K562 (cell line): ENCODE measurements around the gene DOK3. TPM values are rescaled to one million over a fixed set of nuclear protein-coding genes. Genes with fewer than 3 reads are reported as not detected.

Experiments
- LCOR ChIP-seq: sonication (generic); formaldehyde crosslinking; IDR thresholded peaks from 2 replicates; pipeline ENCODE4 v1.8.0; 2022; ENCODE audit warnings: mild to moderate bottlenecking, missing genetic modification reagents
- MYNN ChIP-seq, 2 experiments: sonication (generic); formaldehyde crosslinking in 1 of 2; IDR thresholded peaks; 2 replicates each; pipeline versions ENCODE4 v1.5.0 to v1.6.1; 2016 to 2020; ENCODE audit warnings: antibody characterized with exemption in 1 of 2, missing genetic modification reagents in 1 of 2
- NFRKB ChIP-seq: fragments of 450-650 bp; IDR thresholded peaks from 2 replicates; pipeline ENCODE4 v1.6.1; 2016; ENCODE audit warnings: low read depth
- POLR2A ChIP-seq: fragments of 450-650 bp; conservative IDR thresholded peaks from 2 replicates; pipeline ENCODE4 v1.6.1; 2016
- POLR2B ChIP-seq: fragments of 450-650 bp; IDR thresholded peaks from 2 replicates; pipeline ENCODE4 v1.6.1; 2018; ENCODE audit warnings: low read depth; ENCODE audit not compliant: partially characterized antibody
- RBFOX2 ChIP-seq: fragments of 200-400 bp; formaldehyde crosslinking; IDR thresholded peaks from 2 replicates; pipeline ENCODE4 v1.6.1; 2017; ENCODE audit warnings: low read depth, mild to moderate bottlenecking, low read length, moderate library complexity
- SMAD2 ChIP-seq: fragments of 150-350 bp; IDR thresholded peaks from 2 replicates; pipeline ENCODE4 v1.6.1; 2014; ENCODE audit warnings: low read depth, mild to moderate bottlenecking, low read length
- SUPT5H ChIP-seq: fragments of 450-650 bp; IDR thresholded peaks from 2 replicates; pipeline ENCODE4 v1.6.1; 2016
- ZNF77 ChIP-seq: fragments of 250-450 bp; sonication (Bioruptor Pico); IDR thresholded peaks from 2 replicates; pipeline ENCODE4 v1.5.0; 2020
- polyA plus RNA-seq, 8 experiments: library from polyadenylated mRNA; depleted of rRNA in 4 of 8; stranded (reverse) in 5 of 8; unstranded in 3 of 8; fragments of >200 nt; fragmentation: Nextera tagmentation in 2 of 8; fragmentation: Illumina TruSeq in 1 of 8; extraction: Ambion mirVana in 2 of 8; extraction: Trizol in 1 of 8; gene quantifications; 2 replicates each; pipeline versions ENCODE4 v1.2.1 to v1.2.3, GENCODE V29; 2011 to 2014; ENCODE audit warnings: inconsistent platforms in 1 of 8, missing spikeins in 1 of 8
- total RNA-seq, 7 experiments: library from RNA; depleted of rRNA in 6 of 7; stranded (reverse); fragments of >200 nt in 6 of 7; fragmentation: Illumina TruSeq in 2 of 7; extraction: Trizol in 2 of 7; gene quantifications; 2 replicates each; pipeline versions ENCODE4 v1.2.1 to v1.2.3, GENCODE V29; 2011 to 2021; ENCODE audit warnings: low replicate concordance in 1 of 7
- TF ChIP-seq, protein P1 (sequence below): fragments of 450-650 bp; IDR thresholded peaks from 2 replicates; pipeline ENCODE4 v1.7.1; 2018; ENCODE audit warnings: mild to moderate bottlenecking, low read depth; ENCODE audit not compliant: partially characterized antibody

DOK3 gene
- total and polyA plus RNA-seq, 9 of the 15 experiments (the other 6 are each of a cell fraction or from before 2014, with no cell fraction given), result 1.3 to 23.0 (median 8.0) TPM

DNA sequence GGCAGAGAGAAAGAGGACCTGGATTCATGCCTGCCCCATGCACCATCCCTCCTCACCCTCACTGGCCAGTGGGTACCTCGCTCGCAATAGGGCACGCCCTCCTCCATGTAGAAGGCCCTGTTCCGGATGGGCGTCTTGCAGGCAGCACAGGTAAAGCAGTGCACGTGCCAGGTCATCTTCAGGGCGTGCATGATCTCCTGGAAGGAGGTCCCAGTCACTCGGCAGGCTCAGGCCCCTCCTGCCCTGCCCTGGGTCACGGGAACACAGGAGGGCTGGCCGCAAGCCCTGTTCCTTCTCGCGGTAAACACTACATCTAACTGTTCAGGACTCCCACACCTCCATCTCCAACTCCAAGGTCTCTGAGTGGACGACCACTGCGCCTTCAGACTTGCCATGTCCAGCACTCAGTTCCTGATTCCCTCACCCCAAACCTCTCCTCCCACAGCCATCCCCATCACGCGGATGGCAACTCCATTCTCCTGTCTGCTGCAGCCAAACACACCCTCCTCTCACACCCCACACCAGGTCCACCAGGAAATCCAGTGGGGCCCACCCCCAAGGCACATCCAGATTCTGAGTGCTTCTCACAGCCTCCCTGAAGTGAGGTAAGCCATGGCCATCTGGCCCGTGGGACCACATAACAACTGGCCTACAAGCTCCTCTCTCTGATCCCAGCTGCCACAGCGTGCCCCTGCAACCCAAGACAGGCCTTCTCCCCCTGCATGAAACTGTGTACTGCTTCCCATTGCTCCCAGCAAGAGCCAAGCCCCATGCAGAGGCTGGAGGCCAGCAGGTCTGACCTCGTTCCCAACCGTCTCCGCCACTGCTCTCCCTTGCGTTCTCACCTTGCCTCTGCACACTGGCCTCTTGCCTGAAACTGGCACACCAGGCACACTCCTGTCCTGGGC is 25.4 kb downstream of the DOK3 start (continued):
- TF ChIP-seq MYNN (IDR thresholded peaks at IDR 0.05), result peak; percentile 9
- TF ChIP-seq MYNN (CRISPR knock-in tag; IDR thresholded peaks at IDR 0.05), result no peak
- no peak for TF ChIP-seq NFRKB
- peak; percentile 64 for TF ChIP-seq POLR2A
- peak; percentile 75 for TF ChIP-seq SUPT5H
- TF ChIP-seq RBFOX2, result peak; percentile 48
- 0 out of 2 replicates have a peak, but pooled peaks have one; percentile 21 for TF ChIP-seq LCOR (CRISPR knock-in tag)
- TF ChIP-seq ZNF77, result no peak
- TF ChIP-seq POLR2B, result peak; percentile 53
- TF ChIP-seq, protein P1, sequence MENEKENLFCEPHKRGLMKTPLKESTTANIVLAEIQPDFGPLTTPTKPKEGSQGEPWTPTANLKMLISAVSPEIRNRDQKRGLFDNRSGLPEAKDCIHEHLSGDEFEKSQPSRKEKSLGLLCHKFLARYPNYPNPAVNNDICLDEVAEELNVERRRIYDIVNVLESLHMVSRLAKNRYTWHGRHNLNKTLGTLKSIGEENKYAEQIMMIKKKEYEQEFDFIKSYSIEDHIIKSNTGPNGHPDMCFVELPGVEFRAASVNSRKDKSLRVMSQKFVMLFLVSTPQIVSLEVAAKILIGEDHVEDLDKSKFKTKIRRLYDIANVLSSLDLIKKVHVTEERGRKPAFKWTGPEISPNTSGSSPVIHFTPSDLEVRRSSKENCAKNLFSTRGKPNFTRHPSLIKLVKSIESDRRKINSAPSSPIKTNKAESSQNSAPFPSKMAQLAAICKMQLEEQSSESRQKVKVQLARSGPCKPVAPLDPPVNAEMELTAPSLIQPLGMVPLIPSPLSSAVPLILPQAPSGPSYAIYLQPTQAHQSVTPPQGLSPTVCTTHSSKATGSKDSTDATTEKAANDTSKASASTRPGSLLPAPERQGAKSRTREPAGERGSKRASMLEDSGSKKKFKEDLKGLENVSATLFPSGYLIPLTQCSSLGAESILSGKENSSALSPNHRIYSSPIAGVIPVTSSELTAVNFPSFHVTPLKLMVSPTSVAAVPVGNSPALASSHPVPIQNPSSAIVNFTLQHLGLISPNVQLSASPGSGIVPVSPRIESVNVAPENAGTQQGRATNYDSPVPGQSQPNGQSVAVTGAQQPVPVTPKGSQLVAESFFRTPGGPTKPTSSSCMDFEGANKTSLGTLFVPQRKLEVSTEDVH, result peak; percentile 34
- TF ChIP-seq SMAD2, result no peak
